HFFc6 (cell line): ENCODE results near the gene SIRPG. TPM values are rescaled to one million over a fixed set of nuclear protein-coding genes. Genes with fewer than 3 reads are reported as not detected.

Experiments used
- DNase-seq: peaks from one replicate; pipeline ENCODE4 v3.0.0-alpha.2; 2018
- H3K27ac Mint-ChIP-seq: 2 replicates; pipeline ENCODE4 v1.8.0; 2020; ENCODE audit warnings: mild to moderate bottlenecking, mixed read lengths
- H3K27me3 Mint-ChIP-seq: 2 replicates; pipeline ENCODE4 v1.8.0; 2021; ENCODE audit warnings: mild to moderate bottlenecking, moderate library complexity, mixed read lengths; ENCODE audit not compliant: insufficient read depth
- H3K36me3 Mint-ChIP-seq: 2 replicates; pipeline ENCODE4 v1.8.0; 2021; ENCODE audit warnings: low read depth, mixed read lengths
- H3K4me1 Mint-ChIP-seq: 2 replicates; pipeline ENCODE4 v1.8.0; 2020; ENCODE audit warnings: low read depth, mixed read lengths
- H3K4me3 Mint-ChIP-seq: 2 replicates; pipeline ENCODE4 v1.8.0; 2020; ENCODE audit warnings: mild to moderate bottlenecking, moderate library complexity, mixed read lengths
- H3K9me3 Mint-ChIP-seq: 2 replicates; pipeline ENCODE4 v1.8.0; 2020; ENCODE audit warnings: mild to moderate bottlenecking, mixed read lengths
- total RNA-seq, 6 experiments: library from RNA; stranded (reverse); fragmentation: NEBNext Ultra II Directional; extraction: Animal tissue kit (Norgen Biotek cat#: 25700); gene quantifications; 2 replicates in 1 of 6; 3 replicates in 5 of 6; pipeline ENCODE4 v1.2.3, GENCODE V29; 2021
- TF ChIP-seq, protein P1 (sequence below): fragments of 200-600 bp; sonication (generic); IDR thresholded peaks from 2 replicates; pipeline ENCODE4 v1.5.0; 2021; ENCODE audit warnings: antibody characterized with exemption, mild to moderate bottlenecking

SIRPG gene
- total RNA-seq, 6 experiments from 2014 or later, result not detected

DNA sequence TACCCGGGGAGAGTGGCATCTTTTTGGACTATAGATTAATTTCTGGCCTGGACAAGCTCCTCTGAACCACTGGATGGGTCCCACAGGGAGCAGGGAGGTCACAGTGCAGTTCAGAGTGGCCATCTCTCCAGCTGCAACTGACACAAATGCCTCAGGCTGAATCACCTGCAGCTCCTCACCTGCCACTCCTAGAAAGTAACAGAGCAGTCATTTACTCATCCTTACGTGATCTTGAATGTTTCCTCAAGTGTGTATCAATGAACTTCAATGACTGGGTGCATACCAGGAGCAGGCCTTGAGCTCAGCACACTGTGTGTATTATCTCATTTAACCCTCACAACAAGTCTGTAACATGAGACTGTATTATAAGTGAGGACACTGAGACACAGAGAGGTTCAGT lies 40.0 kb upstream of the SIRPG start:
- H3K27ac Mint-ChIP-seq, result no peak overlapping the region
- no peaks in the 10 kb centered on the region for H3K9me3 Mint-ChIP-seq
- peaks cover 27% of the 10 kb centered on the region for H3K27me3 Mint-ChIP-seq
- no peaks in the 10 kb centered on the region for H3K36me3 Mint-ChIP-seq
- no peaks in the 10 kb centered on the region for H3K4me1 Mint-ChIP-seq
- H3K4me3 Mint-ChIP-seq, result no peak overlapping the region
- TF ChIP-seq, protein P1, sequence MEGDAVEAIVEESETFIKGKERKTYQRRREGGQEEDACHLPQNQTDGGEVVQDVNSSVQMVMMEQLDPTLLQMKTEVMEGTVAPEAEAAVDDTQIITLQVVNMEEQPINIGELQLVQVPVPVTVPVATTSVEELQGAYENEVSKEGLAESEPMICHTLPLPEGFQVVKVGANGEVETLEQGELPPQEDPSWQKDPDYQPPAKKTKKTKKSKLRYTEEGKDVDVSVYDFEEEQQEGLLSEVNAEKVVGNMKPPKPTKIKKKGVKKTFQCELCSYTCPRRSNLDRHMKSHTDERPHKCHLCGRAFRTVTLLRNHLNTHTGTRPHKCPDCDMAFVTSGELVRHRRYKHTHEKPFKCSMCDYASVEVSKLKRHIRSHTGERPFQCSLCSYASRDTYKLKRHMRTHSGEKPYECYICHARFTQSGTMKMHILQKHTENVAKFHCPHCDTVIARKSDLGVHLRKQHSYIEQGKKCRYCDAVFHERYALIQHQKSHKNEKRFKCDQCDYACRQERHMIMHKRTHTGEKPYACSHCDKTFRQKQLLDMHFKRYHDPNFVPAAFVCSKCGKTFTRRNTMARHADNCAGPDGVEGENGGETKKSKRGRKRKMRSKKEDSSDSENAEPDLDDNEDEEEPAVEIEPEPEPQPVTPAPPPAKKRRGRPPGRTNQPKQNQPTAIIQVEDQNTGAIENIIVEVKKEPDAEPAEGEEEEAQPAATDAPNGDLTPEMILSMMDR, result no peak
- DNase-seq, result no peak

DNA sequence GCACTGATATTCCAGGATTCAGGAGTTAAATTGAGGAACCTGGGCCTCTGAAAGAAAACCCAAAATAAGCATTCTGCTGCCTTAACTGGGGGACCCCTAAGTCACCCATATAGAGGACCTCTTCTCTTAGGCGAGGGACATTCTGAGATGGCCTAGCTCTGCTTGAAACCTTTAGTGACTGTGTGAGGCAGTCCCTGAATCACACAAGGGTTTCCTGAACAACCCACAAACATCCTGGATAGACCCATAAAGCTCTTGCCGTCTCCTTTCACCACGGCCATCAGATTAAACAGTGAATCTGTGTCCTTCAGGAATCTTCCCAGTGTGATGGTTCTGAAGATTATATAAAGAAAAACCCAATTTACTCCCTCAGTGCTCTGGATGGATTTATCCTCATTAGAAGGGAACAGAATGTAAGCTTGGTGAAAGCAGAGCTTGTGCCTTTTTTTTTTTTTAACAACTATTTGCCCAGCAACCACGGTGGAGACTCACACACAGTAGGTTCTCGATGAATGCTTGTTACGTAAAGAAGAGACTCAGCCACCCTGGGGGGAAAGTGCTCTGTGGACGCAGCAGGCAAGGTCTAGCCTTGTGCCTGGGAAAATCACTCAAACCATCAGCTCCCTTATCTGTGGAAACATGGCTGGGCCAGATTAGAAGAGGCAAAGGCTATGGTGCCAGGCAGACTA lies 39.1 kb upstream of the SIRPG start:
- no peak for DNase-seq
- no peaks in the 10 kb centered on the region for H3K9me3 Mint-ChIP-seq
- no peaks in the 10 kb centered on the region for H3K4me1 Mint-ChIP-seq
- no peak overlapping the region for H3K4me3 Mint-ChIP-seq
- peaks cover 29% of the 10 kb centered on the region for H3K27me3 Mint-ChIP-seq
- no peaks in the 10 kb centered on the region for H3K36me3 Mint-ChIP-seq
- TF ChIP-seq, protein P1, result no peak
- no peak overlapping the region for H3K27ac Mint-ChIP-seq

DNA sequence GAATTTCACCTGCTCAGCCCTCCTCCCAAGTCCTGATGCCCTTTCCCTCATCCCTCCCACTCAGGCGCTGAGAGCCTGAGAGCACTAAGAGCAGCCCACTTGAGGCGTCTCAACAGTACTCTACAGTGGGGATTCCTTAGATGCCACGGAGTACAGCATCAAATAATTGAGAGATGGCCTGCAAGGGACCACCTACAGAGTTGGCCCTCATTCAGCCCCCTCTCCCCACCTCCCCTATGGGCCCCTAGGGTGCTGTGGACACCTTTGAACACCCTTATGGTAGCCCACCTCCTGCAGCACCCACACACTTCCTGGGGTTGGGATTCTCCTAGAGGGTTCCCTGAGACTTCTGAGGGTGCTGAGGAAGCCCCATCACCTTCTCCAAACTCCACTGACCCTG lies 37.1 kb upstream of the SIRPG start:
- H3K27ac Mint-ChIP-seq, result no peak overlapping the region
- DNase-seq, result no peak
- H3K9me3 Mint-ChIP-seq, result no peaks in the 10 kb centered on the region
- no peaks in the 10 kb centered on the region for H3K4me1 Mint-ChIP-seq
- peaks cover 31% of the 10 kb centered on the region for H3K27me3 Mint-ChIP-seq
- H3K36me3 Mint-ChIP-seq, result no peaks in the 10 kb centered on the region
- TF ChIP-seq, protein P1, result no peak
- H3K4me3 Mint-ChIP-seq, result no peak overlapping the region

DNA sequence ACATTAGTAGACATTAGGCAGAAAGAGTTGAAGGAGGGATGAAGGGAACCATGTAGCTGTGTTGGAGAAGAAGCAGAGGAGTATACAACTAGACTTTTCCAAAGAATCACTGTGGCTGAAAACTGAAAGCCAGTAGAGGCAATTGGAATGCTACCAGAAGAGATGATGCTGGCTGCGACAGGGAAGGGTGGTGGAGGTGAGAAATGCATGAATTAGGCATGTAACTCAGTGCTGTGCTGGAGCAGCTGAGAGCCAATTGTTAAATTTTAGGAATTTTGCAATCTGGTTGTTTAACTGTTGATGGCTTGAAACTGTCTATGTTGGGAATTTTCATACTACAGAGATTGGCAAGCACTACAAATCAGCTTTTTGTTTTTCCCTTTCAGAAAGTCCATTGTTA lies 35.8 kb upstream of the SIRPG start:
- Mint-ChIP-seq H3K27ac (no peak overlapping the region), H3K27me3 (peaks cover 24% of the 10 kb centered on the region), H3K4me3 (no peak overlapping the region), H3K4me1 (no peaks in the 10 kb centered on the region), H3K9me3 (no peaks in the 10 kb centered on the region), H3K36me3 (no peaks in the 10 kb centered on the region)
- no peak for DNase-seq
- TF ChIP-seq, protein P1, result no peak

DNA sequence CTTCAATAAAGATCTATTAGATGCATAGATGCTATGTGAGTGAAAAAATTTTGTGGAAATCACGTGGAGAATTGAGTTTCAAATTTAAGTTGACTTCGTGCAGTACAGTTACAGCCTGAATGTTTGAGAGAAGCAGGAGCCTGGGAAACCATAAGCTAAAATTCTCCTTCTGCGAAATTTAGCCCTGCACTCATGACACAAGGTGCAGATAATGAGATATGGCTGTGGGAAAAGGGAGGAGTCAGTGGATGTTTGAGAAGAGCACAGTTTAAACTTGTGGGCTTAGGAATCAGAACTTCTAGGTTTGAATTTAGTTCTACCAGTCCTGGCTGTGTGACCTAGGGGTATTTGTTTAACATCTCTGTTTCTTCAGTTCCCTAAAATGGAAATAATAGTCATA lies 32.1 kb upstream of the SIRPG start:
- H3K27ac Mint-ChIP-seq, result no peak overlapping the region
- no peaks in the 10 kb centered on the region for H3K4me1 Mint-ChIP-seq
- no peak overlapping the region for H3K4me3 Mint-ChIP-seq
- peaks cover 30% of the 10 kb centered on the region for H3K27me3 Mint-ChIP-seq
- no peaks in the 10 kb centered on the region for H3K9me3 Mint-ChIP-seq
- no peaks in the 10 kb centered on the region for H3K36me3 Mint-ChIP-seq
- TF ChIP-seq, protein P1, result no peak
- DNase-seq, result no peak
